HUES48 (cell line): ENCODE data around the gene SDSL.

Source experiments
- H3K27ac ChIP-seq: one replicate; pipeline ENCODE4 v1.7.0; 2013; ENCODE audit warnings: low read depth, low read length, inconsistent platforms
- H3K27me3 ChIP-seq: 2 replicates; pipeline ENCODE4 v1.6.1; 2013; ENCODE audit warnings: mild to moderate bottlenecking, low read length; ENCODE audit not compliant: control insufficient read depth, insufficient read depth
- H3K36me3 ChIP-seq: 2 replicates; pipeline ENCODE4 v1.6.1; 2013; ENCODE audit warnings: low read length; ENCODE audit not compliant: control insufficient read depth, insufficient read depth
- H3K4me1 ChIP-seq: 2 replicates; pipeline ENCODE4 v1.6.1; 2013; ENCODE audit warnings: mild to moderate bottlenecking, low read length; ENCODE audit not compliant: control insufficient read depth, insufficient read depth
- H3K4me3 ChIP-seq: 2 replicates; pipeline ENCODE4 v1.5.1; 2013; ENCODE audit warnings: mild to moderate bottlenecking, low read depth, low read length
- H3K9ac ChIP-seq: 2 replicates; pipeline ENCODE4 v1.6.1; 2013; ENCODE audit warnings: mild to moderate bottlenecking, low read depth, low read length, moderate library complexity
- H3K9me3 ChIP-seq: 2 replicates; pipeline ENCODE4 v1.6.1; 2013; ENCODE audit warnings: low read length; ENCODE audit not compliant: control insufficient read depth, insufficient read depth

SDSL gene

GRCh38 chr12:113422030-113422885 is at the start of gene SDSL:
Gene SDSL (plus strand): TSS chr12:113422380. CDS start chr12:113427983, 5,603 bp downstream.
- Histone ChIP-seq H3K27me3 (no peaks in the 10 kb centered on the region), H3K9ac (no peak within 1 kb of the TSS; the same call in 1 of the 2 replicates), H3K36me3 (no peaks in the 10 kb centered on the region), H3K27ac (peak within 1 kb of the TSS; percentile 66), H3K4me3 (0 out of 2 replicates have a peak within 1 kb of the TSS, but pooled peaks have one; percentile 19), H3K4me1 (peaks cover 4% of the 10 kb centered on the region; the same call in 1 of the 2 replicates), H3K9me3 (no peaks in the 10 kb centered on the region)

DNA sequence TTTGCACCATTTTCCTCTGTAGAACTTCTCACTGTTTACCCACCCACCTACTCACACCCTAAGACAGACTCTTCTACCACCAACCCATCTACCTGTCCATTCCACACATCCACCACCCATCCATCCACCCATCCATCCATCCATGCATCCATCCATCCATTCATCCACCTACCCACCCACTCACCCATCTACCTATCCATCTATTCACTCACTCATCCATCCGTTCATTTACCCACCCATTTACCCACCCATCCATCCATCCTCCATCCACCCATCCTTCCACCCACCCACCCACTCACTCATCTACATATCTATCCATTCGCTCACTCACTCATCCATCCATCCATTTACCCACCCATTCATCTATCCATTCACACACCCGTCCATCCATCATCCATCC is 48.7 kb upstream of the SDSL start:
- Histone ChIP-seq H3K36me3 (peaks cover 36% of the 10 kb centered on the region), H3K4me3 (no peak overlapping the region), H3K27ac (no peak overlapping the region), H3K9me3 (no peaks in the 10 kb centered on the region), H3K4me1 (no peaks in the 10 kb centered on the region), H3K9ac (no peak overlapping the region), H3K27me3 (no peaks in the 10 kb centered on the region)

DNA sequence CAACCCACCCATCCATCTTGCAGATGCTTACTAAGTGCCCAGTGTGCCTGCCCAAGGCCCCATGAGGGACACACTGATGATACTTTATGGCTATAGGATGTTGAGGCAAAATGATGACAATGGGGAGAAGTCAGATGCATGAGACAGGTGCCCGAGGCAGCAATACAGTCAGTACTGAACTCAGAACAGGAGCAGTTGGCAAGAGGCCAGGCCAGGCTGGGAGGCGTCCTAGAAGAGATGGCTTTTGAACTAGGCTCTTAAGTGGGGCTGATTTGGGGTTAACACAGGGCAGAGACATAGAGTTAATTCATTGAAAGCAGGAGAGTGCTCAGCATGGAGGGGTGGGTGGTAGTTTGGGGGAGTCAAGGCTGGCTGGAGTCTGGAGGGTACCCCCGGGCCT is 48.2 kb upstream of the SDSL start:
- Histone ChIP-seq H3K4me3 (no peak overlapping the region), H3K9ac (no peak overlapping the region)

GRCh38 chr12:113374823-113375428 is 47.3 kb upstream of the SDSL start:
- H3K36me3 ChIP-seq, result peaks cover 31% of the 10 kb centered on the region
- no peak overlapping the region for H3K4me3 ChIP-seq
- H3K4me1 ChIP-seq, result no peaks in the 10 kb centered on the region
- no peak overlapping the region for H3K9ac ChIP-seq
- H3K9me3 ChIP-seq, result no peaks in the 10 kb centered on the region
- no peak overlapping the region for H3K27ac ChIP-seq
- no peaks in the 10 kb centered on the region for H3K27me3 ChIP-seq

More for the DNA sequence above, 48.2 kb upstream of the SDSL start:
- no peaks in the 10 kb centered on the region for H3K4me1 ChIP-seq
- H3K9me3 ChIP-seq, result no peaks in the 10 kb centered on the region
- no peaks in the 10 kb centered on the region for H3K27me3 ChIP-seq
- peaks cover 36% of the 10 kb centered on the region for H3K36me3 ChIP-seq
- no peak overlapping the region for H3K27ac ChIP-seq

- Histone ChIP-seq H3K9ac (no peak overlapping the region), H3K27ac (no peak overlapping the region), H3K27me3 (no peaks in the 10 kb centered on the region), H3K4me1 (no peaks in the 10 kb centered on the region), H3K36me3 (peaks cover 24% of the 10 kb centered on the region), H3K9me3 (no peaks in the 10 kb centered on the region), H3K4me3 (no peak overlapping the region)
These were observed 43.9 kb upstream of the SDSL start for GRCh38 chr12:113378291-113378690.

GRCh38 chr12:113381220-113381619 is 41.0 kb upstream of the SDSL start:
- H3K27me3 ChIP-seq, result no peaks in the 10 kb centered on the region
- no peak overlapping the region for H3K27ac ChIP-seq
- H3K9me3 ChIP-seq, result no peaks in the 10 kb centered on the region
- no peaks in the 10 kb centered on the region for H3K4me1 ChIP-seq
- H3K36me3 ChIP-seq, result peaks cover 20% of the 10 kb centered on the region
- no peak overlapping the region for H3K4me3 ChIP-seq
- H3K9ac ChIP-seq, result no peak overlapping the region

DNA sequence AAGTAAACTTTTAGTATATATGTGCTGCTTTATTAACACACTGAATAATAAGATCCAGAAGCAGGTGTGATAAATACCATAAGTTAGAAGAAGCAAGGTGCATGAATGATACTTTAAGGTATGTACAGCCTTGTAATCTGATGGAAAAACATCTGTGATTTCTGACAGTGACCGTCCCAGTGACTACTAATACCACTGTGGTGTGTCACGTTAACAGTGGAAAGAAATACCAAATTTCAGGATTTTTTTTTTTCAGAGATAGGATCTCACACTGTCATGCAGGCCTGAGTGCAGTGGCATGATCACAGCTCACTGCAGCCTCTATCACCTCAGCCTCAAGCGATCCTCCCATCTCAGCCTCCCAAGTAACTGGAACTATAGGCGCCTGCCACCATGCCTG is 40.0 kb upstream of the SDSL start:
- H3K27me3 ChIP-seq, result no peaks in the 10 kb centered on the region

GRCh38 chr12:113384778-113385177 is 37.4 kb upstream of the SDSL start:
- no peak overlapping the region for H3K9ac ChIP-seq
- H3K27ac ChIP-seq, result no peak overlapping the region
- no peak overlapping the region for H3K4me3 ChIP-seq
- H3K4me1 ChIP-seq, result no peaks in the 10 kb centered on the region
- no peaks in the 10 kb centered on the region for H3K27me3 ChIP-seq
- H3K9me3 ChIP-seq, result no peaks in the 10 kb centered on the region
- H3K36me3 ChIP-seq, result peaks cover 30% of the 10 kb centered on the region

More for the DNA sequence above, 40.0 kb upstream of the SDSL start:
- Histone ChIP-seq H3K9me3 (no peaks in the 10 kb centered on the region), H3K4me1 (no peaks in the 10 kb centered on the region), H3K36me3 (peaks cover 21% of the 10 kb centered on the region), H3K9ac (no peak overlapping the region), H3K4me3 (no peak overlapping the region), H3K27ac (no peak overlapping the region)

- peaks cover 32% of the 10 kb centered on the region for H3K36me3 ChIP-seq
- H3K27me3 ChIP-seq, result no peaks in the 10 kb centered on the region
- H3K9ac ChIP-seq, result no peak overlapping the region
- no peak overlapping the region for H3K27ac ChIP-seq
- H3K9me3 ChIP-seq, result no peaks in the 10 kb centered on the region
- H3K4me3 ChIP-seq, result no peak overlapping the region
- no peaks in the 10 kb centered on the region for H3K4me1 ChIP-seq
These were observed 36.8 kb upstream of the SDSL start for GRCh38 chr12:113385282-113385882.

DNA sequence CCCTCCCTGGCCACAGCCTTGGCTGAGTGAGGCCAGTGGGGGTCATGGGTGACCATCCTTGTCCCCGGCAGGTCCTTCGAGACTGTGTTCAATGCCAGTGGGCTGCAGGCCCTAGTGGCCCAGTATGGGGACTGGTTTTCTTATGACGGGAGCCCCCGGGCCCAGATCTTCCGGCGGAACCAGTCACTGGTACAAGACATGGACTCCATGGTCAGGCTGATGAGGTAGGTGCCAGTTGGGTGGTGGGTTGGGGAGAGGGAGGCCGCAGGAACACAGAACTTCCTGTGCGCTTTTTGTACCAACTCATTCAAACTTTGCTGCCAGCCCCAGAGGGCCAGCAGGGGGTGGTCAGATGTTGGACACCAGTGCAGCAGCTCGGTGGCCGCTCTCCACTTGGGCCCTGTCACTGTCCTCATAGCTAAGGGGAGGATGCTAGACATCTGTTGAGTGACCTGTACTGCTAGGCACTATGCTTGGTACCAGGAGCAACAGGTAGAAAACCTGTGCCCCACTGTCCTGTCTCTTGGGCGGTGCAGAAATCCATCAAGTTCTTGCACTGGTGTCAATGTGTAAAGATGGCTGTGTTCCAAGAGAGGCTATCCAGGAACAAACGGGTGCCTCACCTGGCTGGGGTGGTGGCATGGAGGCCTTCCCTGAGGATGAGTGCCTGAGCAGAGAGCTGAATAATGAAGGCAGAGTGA is 35.2 kb upstream of the SDSL start:
- no peak overlapping the region for H3K4me3 ChIP-seq
- H3K9me3 ChIP-seq, result no peaks in the 10 kb centered on the region
- peaks cover 32% of the 10 kb centered on the region for H3K36me3 ChIP-seq

More for the DNA sequence above, 35.2 kb upstream of the SDSL start:
- H3K27ac ChIP-seq, result no peak overlapping the region
- H3K9ac ChIP-seq, result no peak overlapping the region
- H3K27me3 ChIP-seq, result no peaks in the 10 kb centered on the region
- no peaks in the 10 kb centered on the region for H3K4me1 ChIP-seq
